Activated CD4-positive, alpha-beta T cell treated with anti-CD3 and anti-CD28 coated beads for 36 hours (primary cell): ENCODE measurements around the gene MRRF. TPM values are rescaled to one million over a fixed set of nuclear protein-coding genes. Genes with fewer than 3 reads are reported as not detected.
"Not testable (repeated sequence)": the region's sequence is repeated elsewhere in the genome, so short reads cannot be mapped to it uniquely, and the experiment has no call there.

Experiments
- ATAC-seq: fragments of 200-7000 bp; cut with Tn5 transposase; one replicate; pipeline ENCODE4 v1.10.0; 2021; ENCODE audit warnings: mild to moderate bottlenecking, moderate library complexity
- CTCF ChIA-PET: fragments of 350-600 bp; sonication (Branson Sonifier 250); formaldehyde crosslinking; loops from one replicate; lab custom pipeline; 2021; ENCODE audit warnings: antibody characterized with exemption; lab: Charles Lee
- POLR2A ChIA-PET: fragments of 350-600 bp; sonication (Branson Sonifier 250); formaldehyde crosslinking; loops from one replicate; lab custom pipeline; 2021; ENCODE audit warnings: antibody characterized with exemption, inconsistent platforms; lab: Charles Lee
- DNase-seq: peaks from one replicate; pipeline ENCODE4 v3.0.0-alpha.2; 2020
- H3K27ac Mint-ChIP-seq: one replicate; pipeline ENCODE4 v1.8.0; 2021; ENCODE audit warnings: mixed read lengths
- H3K27me3 Mint-ChIP-seq: one replicate; pipeline ENCODE4 v1.8.0; 2021; ENCODE audit warnings: mixed read lengths
- H3K36me3 Mint-ChIP-seq: one replicate; pipeline ENCODE4 v1.8.0; 2021; ENCODE audit warnings: low read depth, mixed read lengths
- H3K4me1 Mint-ChIP-seq: one replicate; pipeline ENCODE4 v1.8.0; 2021; ENCODE audit warnings: mixed read lengths
- H3K4me3 Mint-ChIP-seq: one replicate; pipeline ENCODE4 v1.8.0; 2021; ENCODE audit warnings: mild to moderate bottlenecking, moderate library complexity, mixed read lengths
- H3K9me3 Mint-ChIP-seq: one replicate; pipeline ENCODE4 v1.8.0; 2021; ENCODE audit warnings: low read depth, mixed read lengths
- intact Hi-C, 2 experiments: fragments of 100-400 bp; cut with DNase I in 1 of 2; cut with micrococcal nuclease in 1 of 2; formaldehyde crosslinking; loops; one replicate each; pipeline versions ENCODE4 v1.14.2 to v1.15.1; 2022 to 2024; cut with DNase I, micrococcal nuclease
- total RNA-seq, 2 experiments: library from RNA; stranded (reverse); gene quantifications; one replicate each; pipeline ENCODE4 v1.2.3, GENCODE V29; 2021

MRRF gene
- total RNA-seq, 2 experiments from 2014 or later: 57.3 to 61.5 TPM

- DNase-seq (no peak), ATAC-seq (no peak)
- H3K9me3 Mint-ChIP-seq: no peaks in the 10 kb centered on the region
- H3K27me3 Mint-ChIP-seq: no peaks in the 10 kb centered on the region
- peaks cover 39% of the 10 kb centered on the region for H3K36me3 Mint-ChIP-seq
- ChIA-PET POLR2A (interaction anchor here (0.5 kb wide), 1 partner anchor 91 kb away, joined by 4 read pairs; the partner anchor contains the start of gene LHX6), CTCF (no interaction called here)
- H3K4me1 Mint-ChIP-seq: peaks cover 7% of the 10 kb centered on the region
- intact Hi-C loops: no loop called here
- no peak overlapping the region for H3K4me3 Mint-ChIP-seq
- H3K27ac Mint-ChIP-seq: no peak overlapping the region
Measured at GRCh38 chr9:122320413-122320881, 55.8 kb downstream of the MRRF start.

DNA sequence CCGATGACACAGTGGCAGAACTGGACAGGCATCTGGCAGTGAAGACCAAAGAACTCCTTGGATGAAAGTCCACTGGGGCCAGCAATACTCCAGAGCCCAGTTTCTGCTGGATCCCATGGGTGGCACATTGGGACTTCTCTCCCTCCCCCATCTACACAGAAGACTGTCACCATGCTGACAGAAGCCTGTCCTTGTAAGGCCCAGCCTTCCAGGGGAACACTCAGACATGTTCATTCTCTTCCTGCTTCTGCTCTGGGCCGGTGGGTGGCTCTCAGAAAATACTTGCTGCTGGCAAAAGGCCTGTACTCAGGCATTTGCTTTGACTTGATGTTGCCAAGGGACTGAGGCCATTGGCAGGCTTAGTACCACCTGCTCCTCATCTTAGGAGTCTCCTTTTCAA is 57.9 kb downstream of the MRRF start:
- no peaks in the 10 kb centered on the region for H3K27me3 Mint-ChIP-seq
- peaks cover 7% of the 10 kb centered on the region for H3K4me1 Mint-ChIP-seq
- H3K4me3 Mint-ChIP-seq: no peak overlapping the region
- ATAC-seq: no peak
- no peaks in the 10 kb centered on the region for H3K9me3 Mint-ChIP-seq
- POLR2A ChIA-PET: no interaction called here
- H3K36me3 Mint-ChIP-seq: peaks cover 42% of the 10 kb centered on the region
- CTCF ChIA-PET: interaction anchor here (0.7 kb wide), 1 partner anchor 544 kb away, joined by 3 read pairs; no protein-coding TSS in a partner anchor
- no peak for DNase-seq
- H3K27ac Mint-ChIP-seq: no peak overlapping the region
- intact Hi-C loops: no loop called here

DNA sequence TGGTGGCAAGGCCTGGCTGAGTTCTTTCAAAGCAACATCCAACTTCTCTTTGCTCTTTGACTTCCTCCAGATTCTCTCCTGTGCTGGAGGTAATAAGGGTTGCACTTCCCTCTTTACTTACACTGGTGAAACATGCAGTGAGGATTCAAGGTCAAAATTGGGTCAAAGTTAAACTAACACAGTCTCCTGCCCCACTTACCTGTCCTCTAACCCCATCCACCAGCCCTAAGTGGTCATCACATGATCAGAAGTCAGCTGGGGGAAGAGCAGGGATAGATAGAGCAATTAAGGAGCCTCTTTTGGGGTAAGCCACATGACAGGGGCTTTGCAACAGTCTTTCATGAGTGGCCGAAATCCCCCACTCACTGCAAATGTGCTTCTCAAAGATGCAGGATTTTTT is 60.0 kb downstream of the MRRF start:
- CTCF ChIA-PET, H3K27ac Mint-ChIP-seq, DNase-seq, POLR2A ChIA-PET, H3K9me3 Mint-ChIP-seq, H3K4me1 Mint-ChIP-seq, intact Hi-C loops, H3K4me3 Mint-ChIP-seq, ATAC-seq, H3K27me3 Mint-ChIP-seq: not testable (repeated sequence)
- peaks cover 45% of the 10 kb centered on the region for H3K36me3 Mint-ChIP-seq

- Mint-ChIP-seq H3K27me3 (no peaks in the 10 kb centered on the region), H3K36me3 (peaks cover 45% of the 10 kb centered on the region), H3K4me3 (no peak overlapping the region), H3K27ac (no peak overlapping the region), H3K4me1 (peaks cover 7% of the 10 kb centered on the region), H3K9me3 (no peaks in the 10 kb centered on the region)
- ChIA-PET CTCF (no interaction called here), POLR2A (no interaction called here)
- ATAC-seq (peak; percentile 95), DNase-seq (peak; percentile 22)
- intact Hi-C loops: no loop called here
Measured at GRCh38 chr9:122325124-122325523, 60.4 kb downstream of the MRRF start.

DNA sequence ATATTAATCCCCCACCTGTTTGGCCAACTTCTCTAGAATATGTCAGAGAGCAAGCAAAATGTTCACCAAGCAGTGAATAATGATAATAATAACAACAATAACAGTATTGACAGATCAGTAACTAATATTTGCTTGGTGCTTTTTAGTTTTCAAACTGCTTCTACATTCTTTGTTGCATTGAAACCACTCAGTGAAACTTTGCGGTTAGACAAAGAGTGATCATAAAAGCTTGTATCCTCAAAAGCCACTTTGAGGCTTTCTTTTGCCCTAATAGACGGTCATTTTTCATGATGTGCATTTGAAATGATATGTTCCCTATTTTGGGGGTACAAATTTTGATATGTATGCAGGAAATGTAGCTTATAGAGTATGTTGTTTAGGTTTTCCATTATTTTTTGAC is 62.5 kb downstream of the MRRF start:
- ATAC-seq: no peak
- CTCF ChIA-PET: interaction anchor here (0.7 to 1.4 kb wide), 3 partner anchors 10 to 213 kb away, joined by 3 to 4 read pairs (median 4); no protein-coding TSS in a partner anchor
- Mint-ChIP-seq H3K27ac (no peak overlapping the region), H3K27me3 (no peaks in the 10 kb centered on the region), H3K36me3 (peaks cover 42% of the 10 kb centered on the region), H3K4me1 (peaks cover 13% of the 10 kb centered on the region), H3K4me3 (no peak overlapping the region), H3K9me3 (no peaks in the 10 kb centered on the region)
- no peak for DNase-seq
- intact Hi-C loops: no loop called here
- POLR2A ChIA-PET: no interaction called here

DNA sequence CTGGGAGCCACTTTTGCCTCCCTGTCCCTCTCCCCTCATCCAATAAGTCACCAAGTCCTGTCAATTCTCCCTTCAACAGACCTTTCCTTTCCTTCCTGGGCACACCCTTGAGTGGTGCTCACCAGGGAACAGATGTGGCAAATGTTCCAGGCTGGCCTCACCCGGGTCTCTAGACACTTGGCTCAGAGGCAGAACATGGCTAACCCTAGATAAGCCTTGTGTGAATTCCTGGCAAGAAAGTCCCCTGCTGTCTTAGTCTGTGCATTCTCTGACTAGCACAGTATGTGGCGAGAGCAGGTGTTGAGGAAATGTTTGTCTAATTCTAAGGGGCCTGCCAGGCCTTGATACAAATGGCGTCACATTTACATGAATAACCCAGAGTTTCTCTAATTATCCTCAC is 64.9 kb downstream of the MRRF start:
- intact Hi-C loops: no loop called here
- Mint-ChIP-seq H3K27ac (no peak overlapping the region), H3K36me3 (peaks cover 18% of the 10 kb centered on the region), H3K27me3 (no peaks in the 10 kb centered on the region), H3K9me3 (no peaks in the 10 kb centered on the region), H3K4me1 (peaks cover 11% of the 10 kb centered on the region), H3K4me3 (no peak overlapping the region)
- POLR2A ChIA-PET: no interaction called here
- ATAC-seq: no peak
- CTCF ChIA-PET: interaction anchor here (1.4 kb wide), 2 partner anchors 205 to 231 kb away, joined by 4 to 6 read pairs; no protein-coding TSS in a partner anchor
- no peak for DNase-seq

DNA sequence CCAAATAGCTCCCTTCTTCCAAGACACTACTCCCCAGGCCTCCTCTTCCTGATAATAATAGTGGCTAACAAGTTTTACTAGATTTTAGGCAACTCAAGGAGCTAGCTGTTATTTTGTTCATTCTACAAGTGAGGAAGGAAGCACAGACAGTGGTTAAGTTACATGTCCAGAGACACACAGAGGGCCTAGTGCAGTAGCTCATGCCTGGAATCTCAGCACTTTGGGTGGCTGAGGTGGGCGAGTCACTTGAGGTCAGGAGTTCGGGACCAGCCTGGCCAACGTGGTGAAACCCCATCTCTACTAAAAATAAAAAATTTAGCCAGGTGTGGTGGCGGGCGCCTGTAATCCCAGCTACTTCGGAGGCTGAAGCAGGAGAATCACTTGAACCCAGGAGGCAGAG is 65.8 kb downstream of the MRRF start:
- intact Hi-C loops, H3K27me3 Mint-ChIP-seq, H3K9me3 Mint-ChIP-seq, H3K4me3 Mint-ChIP-seq, ATAC-seq, H3K27ac Mint-ChIP-seq, H3K4me1 Mint-ChIP-seq, DNase-seq: not testable (repeated sequence)
- H3K36me3 Mint-ChIP-seq: peaks cover 12% of the 10 kb centered on the region
- ChIA-PET CTCF (interaction anchor here (0.9 to 1.4 kb wide), 3 partner anchors 9 to 231 kb away, joined by 3 to 6 read pairs (median 4); no protein-coding TSS in a partner anchor), POLR2A (interaction anchor here (0.7 kb wide), 1 partner anchor 867 kb away, joined by 3 read pairs; no protein-coding TSS in a partner anchor)

GRCh38 chr9:122331523-122331927 is 66.8 kb downstream of the MRRF start:
- ATAC-seq (no peak), DNase-seq (no peak)
- Mint-ChIP-seq H3K4me1 (peaks cover 5% of the 10 kb centered on the region), H3K27me3 (no peaks in the 10 kb centered on the region), H3K4me3 (no peak overlapping the region), H3K36me3 (peaks cover 9% of the 10 kb centered on the region), H3K27ac (no peak overlapping the region), H3K9me3 (no peaks in the 10 kb centered on the region)
- ChIA-PET CTCF (interaction anchor here (0.8 to 0.9 kb wide), 2 partner anchors 8 to 1625 kb away, joined by 3 read pairs; no protein-coding TSS in a partner anchor), POLR2A (no interaction called here)
- intact Hi-C loops: no loop called here

DNA sequence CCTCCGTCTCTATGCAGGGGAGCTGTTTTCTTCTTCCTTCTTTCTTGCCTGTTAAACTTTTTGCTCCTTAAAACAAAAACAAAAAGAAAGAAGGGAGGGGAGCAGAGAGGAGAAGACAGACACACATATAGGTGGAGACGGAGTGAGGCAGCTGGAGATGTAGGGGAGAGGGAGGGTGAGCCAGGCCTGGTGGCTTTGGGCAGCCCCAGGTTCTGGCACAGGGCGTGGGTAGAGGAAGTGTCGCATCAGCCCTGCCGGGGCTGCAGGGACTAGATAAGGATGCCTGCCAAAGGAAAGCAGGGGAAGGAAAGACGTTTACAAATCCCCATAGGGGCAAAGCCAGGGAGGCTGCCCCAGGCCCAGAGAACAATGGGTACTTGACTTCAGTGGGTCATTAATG is 67.4 kb downstream of the MRRF start:
- peak; percentile 13 for DNase-seq
- Mint-ChIP-seq H3K27me3 (no peaks in the 10 kb centered on the region), H3K9me3 (no peaks in the 10 kb centered on the region), H3K27ac (no peak overlapping the region), H3K4me3 (no peak overlapping the region), H3K4me1 (peaks cover 5% of the 10 kb centered on the region), H3K36me3 (peaks cover 9% of the 10 kb centered on the region)
- intact Hi-C loops: no loop called here
- peak; percentile 55 for ATAC-seq
- ChIA-PET POLR2A (no interaction called here), CTCF (interaction anchor here (0.6 kb wide), 1 partner anchor 236 kb away, joined by 3 read pairs; no protein-coding TSS in a partner anchor)

DNA sequence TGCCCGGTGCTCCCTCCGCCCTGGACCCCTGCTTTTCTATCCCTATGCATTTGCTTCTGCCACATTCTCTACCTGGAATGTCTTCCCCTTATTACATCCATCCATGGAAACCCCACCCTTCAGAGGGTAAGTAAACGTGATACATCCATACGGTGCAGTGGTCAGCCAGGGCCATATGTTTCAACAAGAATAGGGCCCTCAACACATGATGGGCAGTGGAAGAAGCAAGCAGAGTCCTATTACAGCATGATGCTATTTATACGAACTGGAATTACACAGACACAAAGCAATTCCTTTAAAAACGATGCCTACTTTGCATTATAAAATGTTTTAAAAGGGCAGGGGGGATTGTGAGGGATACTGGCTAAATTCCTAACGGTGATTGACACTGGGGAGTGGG is 68.0 kb downstream of the MRRF start:
- H3K36me3 Mint-ChIP-seq: peaks cover 9% of the 10 kb centered on the region
- no peak overlapping the region for H3K27ac Mint-ChIP-seq
- H3K4me1 Mint-ChIP-seq: peaks cover 5% of the 10 kb centered on the region
- ChIA-PET POLR2A (no interaction called here), CTCF (interaction anchor here (0.9 kb wide), 1 partner anchor 233 kb away, joined by 4 read pairs; no protein-coding TSS in a partner anchor)
- no peak overlapping the region for H3K4me3 Mint-ChIP-seq
- no peaks in the 10 kb centered on the region for H3K27me3 Mint-ChIP-seq
- no peak for DNase-seq
- no peak for ATAC-seq
- H3K9me3 Mint-ChIP-seq: no peaks in the 10 kb centered on the region
- intact Hi-C loops: no loop called here

DNA sequence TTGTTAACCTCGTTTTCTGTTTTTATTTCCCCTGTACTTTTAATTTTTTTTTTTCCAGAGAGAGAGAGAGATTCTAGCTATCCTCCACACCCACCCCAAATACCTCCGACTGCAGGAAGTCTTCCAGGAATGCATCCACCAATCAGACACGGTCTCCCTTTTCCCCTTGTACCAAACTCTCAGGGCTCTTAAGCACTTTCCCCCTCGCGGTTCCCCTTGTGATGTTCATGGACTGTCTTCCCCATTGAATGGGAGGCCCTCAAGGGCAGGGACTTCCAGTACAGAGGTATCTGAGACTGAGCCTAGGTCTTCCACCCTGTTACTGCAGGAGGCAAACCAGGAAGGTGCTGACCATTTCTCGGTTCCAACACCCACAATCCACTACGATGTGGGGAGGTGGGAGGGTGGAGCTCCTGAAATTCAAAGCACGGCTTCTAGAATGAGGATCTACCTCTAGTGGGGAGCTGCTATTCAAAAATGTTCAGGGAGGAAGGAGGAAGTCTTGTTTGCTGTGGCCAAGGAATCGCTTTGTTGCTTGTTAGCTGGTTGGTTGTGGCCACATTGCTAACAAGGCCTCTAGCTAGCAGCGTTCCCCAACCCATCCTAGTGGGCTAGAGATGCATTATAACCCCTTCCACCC is 68.6 kb downstream of the MRRF start:
- ChIA-PET POLR2A (no interaction called here), CTCF (interaction anchor here (0.9 kb wide), 1 partner anchor 234 kb away, joined by 4 read pairs; no protein-coding TSS in a partner anchor)
- no peaks in the 10 kb centered on the region for H3K9me3 Mint-ChIP-seq
- no peak overlapping the region for H3K4me3 Mint-ChIP-seq
- intact Hi-C loops: no loop called here
- ATAC-seq (no peak), DNase-seq (no peak)
- H3K27me3 Mint-ChIP-seq: no peaks in the 10 kb centered on the region
- H3K4me1 Mint-ChIP-seq: peaks cover 5% of the 10 kb centered on the region
- H3K27ac Mint-ChIP-seq: no peak overlapping the region
- H3K36me3 Mint-ChIP-seq: peaks cover 6% of the 10 kb centered on the region

GRCh38 chr9:122334916-122335315 is 70.2 kb downstream of the MRRF start:
- DNase-seq: no peak
- H3K4me1 Mint-ChIP-seq: peaks cover 5% of the 10 kb centered on the region
- no peak overlapping the region for H3K27ac Mint-ChIP-seq
- CTCF ChIA-PET: interaction anchor here (0.9 kb wide), 1 partner anchor 16 kb away, joined by 4 read pairs; no protein-coding TSS in a partner anchor
- intact Hi-C loops: no loop called here
- no peaks in the 10 kb centered on the region for H3K27me3 Mint-ChIP-seq
- ATAC-seq: no peak
- H3K9me3 Mint-ChIP-seq: no peaks in the 10 kb centered on the region
- no peaks in the 10 kb centered on the region for H3K36me3 Mint-ChIP-seq
- H3K4me3 Mint-ChIP-seq: no peak overlapping the region
- POLR2A ChIA-PET: no interaction called here
